Ovary (tissue), 3 donors: ENCODE data around the gene LCE1A.

ENCODE experiments used
- EP300 ChIP-seq: sonication (generic); formaldehyde crosslinking; IDR thresholded peaks from one replicate; pipeline ENCODE4 v1.6.1; 2017; ENCODE audit warnings: antibody characterized with exemption
- TF ChIP-seq, protein P1 (sequence below), 3 donors: fragments of 450-650 bp in 2 of 3; fragments of 200-600 bp in 1 of 3; IDR thresholded peaks; one replicate each; pipeline versions ENCODE4 v1.5.1 to v1.8.0; 2016 to 2022; ENCODE audit warnings: antibody characterized with exemption in 3 of 3, mild to moderate bottlenecking in 1 of 3
- donor health status: DM: no; HTN: no; CAD: no.

DNA sequence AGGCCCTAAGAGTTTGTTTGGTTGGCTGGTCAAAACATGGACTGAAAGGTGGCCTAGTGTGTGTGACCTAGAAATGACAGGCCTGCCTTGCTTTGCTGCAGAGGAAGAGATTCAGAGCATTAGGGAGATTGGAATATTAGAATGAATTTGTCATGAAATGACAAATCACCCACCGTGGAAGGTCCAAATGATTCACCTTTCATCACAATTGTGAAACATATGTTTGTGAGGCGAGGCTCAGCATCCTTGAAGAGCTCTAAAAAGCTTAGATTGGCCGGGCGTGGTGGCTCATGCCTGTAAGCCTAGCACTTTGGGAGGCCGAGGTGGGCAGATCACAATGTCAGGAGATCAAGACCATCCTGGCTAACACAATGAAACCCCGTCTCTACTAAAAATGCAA lies 10.0 kb upstream of the LCE1A start:
- no peak for TF ChIP-seq EP300
- TF ChIP-seq, protein P1, sequence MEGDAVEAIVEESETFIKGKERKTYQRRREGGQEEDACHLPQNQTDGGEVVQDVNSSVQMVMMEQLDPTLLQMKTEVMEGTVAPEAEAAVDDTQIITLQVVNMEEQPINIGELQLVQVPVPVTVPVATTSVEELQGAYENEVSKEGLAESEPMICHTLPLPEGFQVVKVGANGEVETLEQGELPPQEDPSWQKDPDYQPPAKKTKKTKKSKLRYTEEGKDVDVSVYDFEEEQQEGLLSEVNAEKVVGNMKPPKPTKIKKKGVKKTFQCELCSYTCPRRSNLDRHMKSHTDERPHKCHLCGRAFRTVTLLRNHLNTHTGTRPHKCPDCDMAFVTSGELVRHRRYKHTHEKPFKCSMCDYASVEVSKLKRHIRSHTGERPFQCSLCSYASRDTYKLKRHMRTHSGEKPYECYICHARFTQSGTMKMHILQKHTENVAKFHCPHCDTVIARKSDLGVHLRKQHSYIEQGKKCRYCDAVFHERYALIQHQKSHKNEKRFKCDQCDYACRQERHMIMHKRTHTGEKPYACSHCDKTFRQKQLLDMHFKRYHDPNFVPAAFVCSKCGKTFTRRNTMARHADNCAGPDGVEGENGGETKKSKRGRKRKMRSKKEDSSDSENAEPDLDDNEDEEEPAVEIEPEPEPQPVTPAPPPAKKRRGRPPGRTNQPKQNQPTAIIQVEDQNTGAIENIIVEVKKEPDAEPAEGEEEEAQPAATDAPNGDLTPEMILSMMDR (IDR thresholded peaks at IDR 0.05) = no peak
